PFSK-1 (cell line): ENCODE measurements around the gene ARHGAP21. TPM values are rescaled to one million over a fixed set of nuclear protein-coding genes. Genes with fewer than 3 reads are reported as not detected.

ENCODE experiments used
- FOXP2 ChIP-seq: optimal IDR thresholded peaks from 2 replicates; pipeline ENCODE3; 2011; ENCODE audit warnings: borderline replicate concordance, control low read depth, inconsistent platforms; ENCODE audit not compliant: insufficient read depth; ENCODE audit errors: extremely low read length, extremely low read depth
- POLR2AphosphoS5 ChIP-seq: IDR thresholded peaks from 2 replicates; pipeline ENCODE4 v1.6.1; 2012; ENCODE audit warnings: low read depth, mild to moderate bottlenecking, control low read depth, low read length, moderate library complexity
- REST ChIP-seq, 2 experiments: IDR thresholded peaks; 2 replicates each; pipeline versions ENCODE4 v1.6.1 to v1.8.0; 2011 to 2012; ENCODE audit warnings: low read depth in 2 of 2, low read length in 2 of 2, control low read depth in 1 of 2, inconsistent platforms in 1 of 2, mild to moderate bottlenecking in 1 of 2, moderate library complexity in 1 of 2; ENCODE audit not compliant: insufficient read depth in 1 of 2
- SIN3A ChIP-seq: IDR thresholded peaks from 2 replicates; pipeline ENCODE4 v1.6.1; 2012; ENCODE audit warnings: mild to moderate bottlenecking, low read length, moderate library complexity, borderline replicate concordance; ENCODE audit not compliant: insufficient read depth
- TAF1 ChIP-seq: IDR thresholded peaks from 2 replicates; pipeline ENCODE4 v1.6.1; 2012; ENCODE audit warnings: low read length, control low read depth, borderline replicate concordance; ENCODE audit not compliant: insufficient read depth
- polyA plus RNA-seq: library from polyadenylated mRNA; unstranded; fragments of >200 nt; gene quantifications from one replicate; pipeline ENCODE4 v1.2.1, GENCODE V29; 2012; ENCODE audit warnings: low read depth, missing spikeins; ENCODE audit not compliant: insufficient read length

ARHGAP21 gene
- polyA plus RNA-seq: 23.6 TPM

GRCh38 chr10:24723788-24724380, at the start of gene ARHGAP21:
TSS of gene ARHGAP21 (minus strand) at chr10:24723887. CDS start at chr10:24721899, 1,988 bp downstream.
- TF ChIP-seq REST (IDR thresholded peaks at IDR 0.05; ENCODE audit: insufficient read depth in 1 of 2, low read depth in 2 of 2, low read length in 2 of 2): no peak
- peak; percentile 58; the same call in 1 of the 2 replicates for TF ChIP-seq SIN3A
- no peak for TF ChIP-seq FOXP2
- no peak; the same call in 1 of the 2 replicates for TF ChIP-seq POLR2AphosphoS5
- 0 out of 2 replicates have a peak, but pooled peaks have one; percentile 17 for TF ChIP-seq TAF1

GRCh38 chr10:24771943-24772694, 48.4 kb upstream of the ARHGAP21 start:
- TF ChIP-seq SIN3A (no peak), REST (IDR thresholded peaks at IDR 0.05; ENCODE audit: insufficient read depth in 1 of 2, low read depth in 2 of 2, low read length in 2 of 2) (no peak), TAF1 (no peak), FOXP2 (no peak), POLR2AphosphoS5 (no peak)

- no peak for TF ChIP-seq REST (IDR thresholded peaks at IDR 0.05; ENCODE audit: insufficient read depth in 1 of 2, low read depth in 2 of 2, low read length in 2 of 2)
- TF ChIP-seq SIN3A: no peak
- no peak for TF ChIP-seq FOXP2
- no peak for TF ChIP-seq TAF1
- no peak for TF ChIP-seq POLR2AphosphoS5
These were observed 39.4 kb upstream of the ARHGAP21 start for GRCh38 chr10:24762966-24763623.

GRCh38 chr10:24762161-24762924, 38.7 kb upstream of the ARHGAP21 start:
- TF ChIP-seq REST (IDR thresholded peaks at IDR 0.05; ENCODE audit: insufficient read depth in 1 of 2, low read depth in 2 of 2, low read length in 2 of 2): no peak
